NCI-H345 (cell line): Measurements from ENCODE around the gene TNRC6A.
"Not testable (repeated sequence)": the region's sequence is repeated elsewhere in the genome, so short reads cannot be mapped to it uniquely, and the experiment has no call there.

Experiments used
- DNase-seq: peaks from one replicate; lab custom pipeline; 2025; lab: John Stamatoyannopoulos, UW

The TNRC6A gene

GRCh38 chr16:24758373-24758772 lies 28.9 kb downstream of the TNRC6A start:
- DNase-seq = no peak

DNA sequence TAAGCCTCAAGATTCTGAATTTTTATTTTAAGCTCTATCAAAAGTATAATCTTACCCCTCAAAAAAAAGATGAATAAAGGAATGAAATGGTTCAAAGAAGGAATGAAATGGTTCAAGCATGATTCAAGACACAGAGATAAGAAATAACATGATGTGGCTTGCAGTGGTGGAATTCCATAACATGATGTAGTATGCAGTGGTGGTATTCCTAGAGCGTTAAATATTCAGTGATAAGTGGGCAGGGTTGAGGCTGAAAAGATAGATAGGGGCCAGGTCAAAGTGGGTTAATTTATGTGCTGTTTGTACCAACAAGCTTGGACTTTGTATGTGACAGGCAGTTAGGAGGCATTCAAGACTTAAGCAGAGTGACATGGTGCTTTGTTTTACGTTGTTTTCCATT lies 29.6 kb downstream of the TNRC6A start:
- no peak for DNase-seq

GRCh38 chr16:24761526-24761925 lies 32.1 kb downstream of the TNRC6A start:
- DNase-seq = no peak

DNA sequence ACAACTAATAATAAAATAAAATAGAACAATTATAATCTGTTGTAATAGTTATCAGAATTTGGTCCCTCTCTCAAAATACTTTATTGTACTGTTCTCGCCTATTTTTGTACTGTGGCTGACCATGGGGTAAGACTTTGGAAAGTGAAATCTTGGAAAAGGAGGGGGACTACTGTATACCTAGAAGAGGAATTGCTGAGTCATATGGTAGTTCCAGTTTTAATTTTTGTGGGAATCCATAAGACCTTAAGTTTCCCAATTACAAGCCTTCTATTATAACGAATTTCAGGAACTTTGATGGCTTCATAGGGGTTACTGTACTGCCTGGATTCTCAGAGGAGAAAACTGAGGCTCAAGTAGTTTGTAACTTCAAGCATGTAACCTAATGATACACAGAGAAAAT lies 35.5 kb downstream of the TNRC6A start:
- DNase-seq = no peak

GRCh38 chr16:24766057-24766456 lies 36.6 kb downstream of the TNRC6A start:
- DNase-seq = no peak

- DNase-seq = no peak
Observed at GRCh38 chr16:24769806-24770205, 40.4 kb downstream of the TNRC6A start.

DNA sequence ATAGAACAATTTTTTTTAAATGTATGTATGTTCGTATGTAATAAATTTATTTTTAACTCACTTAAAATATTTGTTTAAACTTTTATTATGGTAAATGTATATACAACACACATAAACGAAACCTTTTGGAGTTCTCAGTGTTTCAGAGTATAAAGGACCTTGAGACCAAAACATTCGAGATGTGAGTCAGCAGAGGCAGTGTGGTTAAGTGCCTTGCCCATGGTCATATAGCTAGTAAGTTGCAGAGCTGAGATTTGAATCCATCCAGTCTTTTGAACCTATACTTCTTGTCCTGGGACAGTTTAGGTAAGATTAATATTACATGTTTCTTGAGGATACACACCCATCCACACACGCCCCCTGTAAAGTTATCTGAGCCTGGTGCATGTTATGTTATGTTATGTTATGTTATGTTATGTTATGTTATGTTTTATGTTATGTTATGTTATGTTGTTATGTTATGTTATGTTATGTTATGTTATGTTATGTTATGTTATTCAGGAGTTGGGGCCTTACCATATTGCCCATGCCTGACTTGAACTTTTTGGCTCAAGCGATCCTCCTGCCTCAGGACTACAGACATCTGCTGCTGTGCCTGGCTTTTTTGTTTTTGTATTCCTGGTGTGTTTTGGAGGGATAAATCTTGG lies 41.8 kb downstream of the TNRC6A start:
- DNase-seq = no peak

GRCh38 chr16:24771779-24772157 lies 42.3 kb downstream of the TNRC6A start:
- DNase-seq = no peak

DNA sequence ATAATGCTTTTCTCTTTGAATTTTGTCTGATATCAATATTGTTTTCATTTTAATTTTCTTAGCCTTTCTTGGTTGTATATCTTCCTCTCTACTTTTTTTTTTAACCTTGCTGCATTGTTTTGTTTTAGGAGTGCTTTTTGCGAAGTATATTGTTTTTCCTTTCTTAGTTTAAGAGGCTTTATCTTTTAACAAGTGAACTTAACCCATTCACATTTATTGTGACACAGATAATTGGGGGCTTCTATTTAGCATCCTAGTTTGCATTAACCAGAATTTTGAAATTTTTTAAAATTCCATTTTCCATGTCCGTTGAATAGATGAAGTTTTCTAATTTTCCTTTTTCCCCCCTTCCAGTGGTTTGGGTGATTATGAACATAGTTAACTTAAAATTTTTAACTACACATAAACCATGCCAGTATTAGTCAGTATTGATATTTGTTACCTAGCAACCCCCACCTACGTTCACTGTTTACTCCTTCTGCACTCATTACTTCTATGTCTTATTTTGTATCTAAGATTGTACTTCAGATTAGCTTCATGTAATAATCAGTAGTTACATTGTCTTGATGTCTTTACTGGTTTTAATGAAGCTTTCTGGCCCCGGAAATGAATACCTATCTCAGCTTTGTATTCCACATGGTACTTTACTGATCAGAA lies 44.4 kb downstream of the TNRC6A start:
- DNase-seq = no peak

DNA sequence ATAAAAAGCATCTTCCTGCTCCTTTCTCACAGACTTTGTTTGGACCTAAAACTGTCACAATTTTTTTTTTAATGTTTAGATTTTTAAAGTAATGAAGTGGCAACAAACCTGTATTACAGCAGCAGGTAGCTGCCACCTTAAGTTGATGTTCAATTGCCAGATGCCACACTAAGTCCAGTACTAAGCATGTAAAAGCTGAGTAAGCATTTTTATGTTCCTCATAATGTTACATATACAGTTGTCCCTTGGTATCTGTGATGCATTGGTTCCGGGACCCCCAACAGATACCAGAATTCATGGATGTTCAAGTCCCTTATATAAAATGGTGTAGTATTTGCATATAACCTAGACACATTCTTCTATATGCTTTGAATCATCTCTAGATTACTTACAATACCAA lies 45.1 kb downstream of the TNRC6A start:
- DNase-seq = no peak

- DNase-seq = no peak
Observed at GRCh38 chr16:24775455-24775854, 46.0 kb downstream of the TNRC6A start.

DNA sequence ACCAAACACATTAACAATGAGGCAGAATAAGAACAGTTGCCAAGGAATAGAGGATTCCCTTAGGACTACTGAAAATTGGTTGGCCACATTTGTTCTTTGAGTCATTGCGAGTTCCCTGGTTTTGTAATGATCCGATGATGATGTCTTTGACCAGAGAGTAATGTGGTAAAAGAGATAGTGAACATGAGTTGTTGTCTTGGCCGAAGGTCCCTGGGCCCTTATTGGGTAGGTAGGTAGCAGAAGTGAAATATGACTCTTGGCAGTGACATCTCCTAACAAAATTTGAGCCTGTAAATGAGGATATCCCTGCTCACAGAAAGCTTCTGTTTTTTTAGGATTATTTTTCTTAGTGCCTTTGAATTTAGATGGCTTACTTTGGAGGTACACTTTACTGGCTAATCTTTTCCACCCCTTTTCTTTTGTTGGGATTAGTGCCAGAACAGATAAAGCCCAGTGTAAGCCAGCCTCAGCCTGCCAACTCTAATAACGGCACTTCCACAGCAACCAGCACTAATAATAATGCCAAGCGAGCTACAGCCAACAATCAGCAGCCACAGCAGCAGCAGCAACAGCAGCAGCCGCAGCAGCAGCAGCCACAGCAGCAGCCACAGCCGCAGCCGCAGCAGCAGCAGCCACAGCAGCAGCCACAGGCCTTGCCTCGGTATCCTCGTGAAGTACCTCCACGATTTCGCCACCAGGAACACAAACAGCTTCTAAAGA lies 47.2 kb downstream of the TNRC6A start:
- DNase-seq = no peak

GRCh38 chr16:24778671-24779070 lies 49.2 kb downstream of the TNRC6A start:
- DNase-seq = no peak

GRCh38 chr16:24781256-24781655 lies 51.8 kb downstream of the TNRC6A start:
- no peak for DNase-seq

DNA sequence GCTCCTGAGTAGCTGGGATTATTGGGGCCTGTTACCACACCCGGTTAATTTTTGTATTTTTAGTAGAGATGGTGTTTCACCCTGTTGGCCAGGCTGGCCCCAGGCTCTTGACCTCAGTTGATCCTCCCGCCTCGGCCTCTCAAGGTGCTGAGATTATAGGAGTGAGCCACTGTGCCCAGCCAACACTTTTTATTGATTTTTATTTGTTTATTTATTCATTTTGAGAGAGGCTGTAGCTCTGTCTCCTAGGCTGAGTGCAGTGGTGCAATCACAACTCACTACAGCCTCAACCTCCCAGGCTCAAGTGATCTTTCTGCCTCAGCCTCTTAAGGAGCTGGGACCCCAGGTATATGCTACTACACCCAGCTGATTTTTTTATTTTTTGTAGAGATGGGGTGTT lies 54.7 kb downstream of the TNRC6A start:
- DNase-seq = no peak

DNA sequence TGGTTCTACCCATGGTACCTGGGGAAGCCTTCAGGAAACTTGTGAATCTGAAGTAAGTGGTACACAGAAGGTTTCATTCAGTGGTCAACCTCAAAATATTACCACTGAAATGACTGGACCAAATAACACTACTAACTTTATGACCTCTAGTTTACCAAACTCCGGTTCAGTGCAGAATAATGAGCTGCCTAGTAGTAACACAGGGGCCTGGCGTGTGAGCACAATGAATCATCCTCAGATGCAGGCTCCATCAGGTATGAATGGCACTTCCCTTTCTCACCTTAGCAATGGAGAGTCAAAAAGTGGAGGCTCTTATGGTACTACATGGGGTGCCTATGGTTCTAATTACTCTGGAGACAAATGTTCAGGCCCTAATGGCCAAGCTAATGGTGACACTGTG lies 60.4 kb downstream of the TNRC6A start:
- DNase-seq = no peak

GRCh38 chr16:24800586-24800985 lies 71.1 kb downstream of the TNRC6A start:
- no peak for DNase-seq

- DNase-seq = no peak
Observed at GRCh38 chr16:24801761-24802302, 72.4 kb downstream of the TNRC6A start.

DNA sequence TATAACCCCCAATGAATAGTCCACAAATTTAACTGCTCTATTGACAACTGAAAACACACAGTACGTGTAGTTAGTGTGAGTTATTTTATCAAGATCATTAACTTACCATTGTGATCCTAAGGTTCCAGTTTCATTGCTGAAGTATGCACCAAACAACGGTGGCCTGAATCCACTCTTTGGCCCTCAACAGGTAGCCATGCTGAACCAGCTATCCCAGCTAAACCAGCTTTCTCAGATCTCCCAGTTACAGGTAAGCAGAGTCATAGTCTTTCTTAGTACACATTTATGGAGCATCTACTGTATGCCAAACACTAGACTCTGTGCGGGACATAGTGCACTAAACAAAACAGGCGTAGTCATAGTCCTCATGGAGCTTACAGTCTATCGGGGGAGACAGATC lies 76.0 kb downstream of the TNRC6A start:
- DNase-seq = no peak

- DNase-seq = no peak
Observed at GRCh38 chr16:24807301-24807700, 77.8 kb downstream of the TNRC6A start.

- DNase-seq = no peak
Observed at GRCh38 chr16:24810951-24811843, 81.7 kb downstream of the TNRC6A start.

- not testable (repeated sequence) for DNase-seq
Observed at GRCh38 chr16:24812813-24813212, 83.4 kb downstream of the TNRC6A start.
